Neural cell (in vitro differentiated cells): ENCODE results near the gene TLN1. TPM values are rescaled to one million over a fixed set of nuclear protein-coding genes. Genes with fewer than 3 reads are reported as not detected.

Experiments
- H2AFZ ChIP-seq: fragments of 200-600, 300-800 bp; sonication (generic), shearing (Covaris generic); 2 replicates; pipeline ENCODE4 v1.6.0; 2014; ENCODE audit warnings: low read depth, mild to moderate bottlenecking, antibody characterized with exemption, low read length, moderate library complexity
- H3F3A ChIP-seq: fragments of 200-600 bp; shearing (Covaris generic); 2 replicates; pipeline ENCODE4 v1.6.1; 2016; ENCODE audit warnings: mild to moderate bottlenecking, moderate library complexity, mixed read lengths, antibody characterized with exemption, low read length; ENCODE audit not compliant: insufficient read depth, poor library complexity, severe bottlenecking
- H3K27ac ChIP-seq: fragments of 200-600, 300-800 bp; sonication (generic), shearing (Covaris generic); 2 replicates; pipeline ENCODE4 v1.5.1; 2014; ENCODE audit warnings: mild to moderate bottlenecking, low read length, moderate library complexity
- H3K27me3 ChIP-seq: fragments of 300-800, 200-600 bp; sonication (generic), shearing (Covaris generic); 2 replicates; pipeline ENCODE4 v1.6.0; 2014; ENCODE audit warnings: mild to moderate bottlenecking, low read depth, low read length, moderate library complexity; ENCODE audit not compliant: insufficient read depth
- H3K36me3 ChIP-seq: fragments of 300-800, 200-600 bp; sonication (generic), shearing (Covaris generic); 2 replicates; pipeline ENCODE4 v1.5.1; 2014; ENCODE audit warnings: mild to moderate bottlenecking, antibody characterized with exemption, low read length, moderate library complexity; ENCODE audit not compliant: insufficient read depth
- H3K4me2 ChIP-seq: fragments of 300-800, 200-600 bp; sonication (generic), shearing (Covaris generic); 2 replicates; pipeline ENCODE4 v1.6.0; 2014; ENCODE audit warnings: mild to moderate bottlenecking, low read length
- H3K4me3 ChIP-seq: fragments of 300-800, 200-600 bp; sonication (generic), shearing (Covaris generic); 2 replicates; pipeline ENCODE4 v1.5.1; 2014; ENCODE audit warnings: mild to moderate bottlenecking, low read length, moderate library complexity
- H3K79me2 ChIP-seq: fragments of 200-600 bp; shearing (Covaris generic); replicated peaks from 2 replicates; pipeline ENCODE4 v1.6.0; 2014; ENCODE audit warnings: mild to moderate bottlenecking, low read length, moderate library complexity; ENCODE audit not compliant: insufficient read depth
- H3K9ac ChIP-seq: fragments of 300-800, 200-600 bp; sonication (generic), shearing (Covaris generic); 2 replicates; pipeline ENCODE4 v1.6.1; 2016; ENCODE audit warnings: mild to moderate bottlenecking, low read length, mixed read lengths
- H3K9me2 ChIP-seq: fragments of 200-600 bp; shearing (Covaris generic); 2 replicates; pipeline ENCODE4 v1.6.1; 2016; ENCODE audit warnings: mild to moderate bottlenecking, low read length, mixed read lengths; ENCODE audit not compliant: insufficient read depth
- H3K9me3 ChIP-seq: fragments of 200-600, 300-800 bp; sonication (generic), shearing (Covaris generic); 2 replicates; pipeline ENCODE4 v1.6.1; 2016; ENCODE audit warnings: mild to moderate bottlenecking, mixed run types, low read length, moderate library complexity, mixed read lengths
- H4K20me1 ChIP-seq: fragments of 200-600 bp; shearing (Covaris generic); 2 replicates; pipeline ENCODE4 v1.6.1; 2016; ENCODE audit warnings: mild to moderate bottlenecking, mixed run types; ENCODE audit not compliant: insufficient read depth
- EP300 ChIP-seq: fragments of 450-650 bp; conservative IDR thresholded peaks from 2 replicates; pipeline ENCODE4 v1.6.1; 2014; ENCODE audit warnings: antibody characterized with exemption, mild to moderate bottlenecking, moderate library complexity; ENCODE audit not compliant: poor library complexity, severe bottlenecking
- EZH2 ChIP-seq: fragments of 200-600, 300-800 bp; shearing (Covaris generic), sonication (generic); IDR thresholded peaks from 2 replicates; pipeline ENCODE4 v1.6.1; 2014; ENCODE audit warnings: antibody characterized with exemption, low read length, borderline replicate concordance, mild to moderate bottlenecking; ENCODE audit not compliant: insufficient read depth, poor library complexity, severe bottlenecking
- MXI1 ChIP-seq: fragments of 450-650 bp; conservative IDR thresholded peaks from 2 replicates; pipeline ENCODE4 v1.6.1; 2014; ENCODE audit warnings: antibody characterized with exemption, mild to moderate bottlenecking; ENCODE audit not compliant: poor library complexity, severe bottlenecking
- POLR2AphosphoS5 ChIP-seq: IDR thresholded peaks from 2 replicates; pipeline ENCODE4 v1.6.1; 2012
- RAD21 ChIP-seq: fragments of 450-650 bp; conservative IDR thresholded peaks from 2 replicates; pipeline ENCODE4 v1.6.1; 2014; ENCODE audit warnings: antibody characterized with exemption, mild to moderate bottlenecking, moderate library complexity
- REST ChIP-seq: IDR thresholded peaks from 2 replicates; pipeline ENCODE4 v1.6.1; 2012; ENCODE audit warnings: borderline replicate concordance
- SMC3 ChIP-seq: fragments of 450-650 bp; conservative IDR thresholded peaks from 2 replicates; pipeline ENCODE4 v1.6.1; 2014; ENCODE audit warnings: antibody characterized with exemption, mild to moderate bottlenecking, moderate library complexity; ENCODE audit not compliant: poor library complexity
- TAF1 ChIP-seq: IDR thresholded peaks from 2 replicates; pipeline ENCODE4 v1.6.1; 2012; ENCODE audit warnings: low read depth
- polyA plus RNA-seq: library from polyadenylated mRNA; depleted of rRNA; stranded (reverse); fragments of >200 nt; gene quantifications from 2 replicates; pipeline ENCODE4 v1.2.3, GENCODE V29; 2014
- TF ChIP-seq, protein P1 (sequence below): fragments of 450-650 bp; IDR thresholded peaks from 2 replicates; pipeline ENCODE4 v1.5.1; 2014; ENCODE audit warnings: antibody characterized with exemption, mild to moderate bottlenecking, moderate library complexity; ENCODE audit not compliant: poor library complexity, severe bottlenecking

The TLN1 gene
- polyA plus RNA-seq, 1 donor from 2014 or later = 7.1 TPM

DNA sequence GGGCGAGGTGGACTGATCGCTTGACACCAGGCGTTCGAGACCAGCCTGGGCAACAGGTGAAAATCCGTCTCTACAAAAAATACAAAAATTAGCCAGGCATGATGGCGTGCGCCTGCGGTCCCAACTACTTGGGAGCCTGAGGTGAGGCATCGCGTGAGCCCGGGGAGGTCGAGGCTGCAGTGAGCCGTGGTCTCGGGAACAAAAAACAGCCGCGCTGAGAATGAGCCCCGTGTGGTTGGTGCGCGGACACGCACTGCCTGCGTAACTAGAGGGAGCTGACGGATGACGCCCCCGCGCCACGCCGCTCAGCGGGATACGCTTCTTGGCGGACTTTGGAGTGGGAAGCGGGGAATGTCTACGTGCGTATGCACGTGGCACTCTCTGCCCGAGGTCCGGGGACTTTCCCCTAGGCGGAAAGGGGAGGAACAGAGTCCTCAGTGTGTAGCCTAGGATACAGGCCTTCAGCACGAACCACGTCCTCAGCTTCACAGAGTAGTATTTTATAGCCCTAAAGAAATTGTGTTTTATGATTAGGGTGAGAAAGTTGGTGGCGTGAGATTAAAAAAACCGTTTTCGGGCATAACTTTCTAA is 74.4 kb downstream of the TLN1 start, which contains the start of gene RMRP:
RMRP (minus strand) TSS at position 474 of the 591 bp plus-strand sequence.
- Histone ChIP-seq H3K27me3 (no peaks in the 10 kb centered on the region), H4K20me1 (no peaks in the 10 kb centered on the region), H3K4me3 (peak within 1 kb of the TSS; percentile 80), H3K79me2 (peaks cover 6% of the 10 kb centered on the region), H3K9me2 (no peaks in the 10 kb centered on the region), H3K36me3 (peaks cover 8% of the 10 kb centered on the region), H3K27ac (peak within 1 kb of the TSS; percentile 97), H3K9me3 (no peaks in the 10 kb centered on the region), H3K4me2 (peak within 1 kb of the TSS; percentile 78), H3K9ac (peak within 1 kb of the TSS; percentile 97), H2AFZ (peak within 1 kb of the TSS; percentile 88), H3F3A (no peaks in the 10 kb centered on the region)
- TF ChIP-seq EP300 = peak; percentile 61
- peak; percentile 41 for TF ChIP-seq RAD21
- peak; percentile 49 for TF ChIP-seq SMC3
- no peak for TF ChIP-seq EZH2
- TF ChIP-seq MXI1 = peak; percentile 96
- no peak for TF ChIP-seq TAF1
- TF ChIP-seq, protein P1, sequence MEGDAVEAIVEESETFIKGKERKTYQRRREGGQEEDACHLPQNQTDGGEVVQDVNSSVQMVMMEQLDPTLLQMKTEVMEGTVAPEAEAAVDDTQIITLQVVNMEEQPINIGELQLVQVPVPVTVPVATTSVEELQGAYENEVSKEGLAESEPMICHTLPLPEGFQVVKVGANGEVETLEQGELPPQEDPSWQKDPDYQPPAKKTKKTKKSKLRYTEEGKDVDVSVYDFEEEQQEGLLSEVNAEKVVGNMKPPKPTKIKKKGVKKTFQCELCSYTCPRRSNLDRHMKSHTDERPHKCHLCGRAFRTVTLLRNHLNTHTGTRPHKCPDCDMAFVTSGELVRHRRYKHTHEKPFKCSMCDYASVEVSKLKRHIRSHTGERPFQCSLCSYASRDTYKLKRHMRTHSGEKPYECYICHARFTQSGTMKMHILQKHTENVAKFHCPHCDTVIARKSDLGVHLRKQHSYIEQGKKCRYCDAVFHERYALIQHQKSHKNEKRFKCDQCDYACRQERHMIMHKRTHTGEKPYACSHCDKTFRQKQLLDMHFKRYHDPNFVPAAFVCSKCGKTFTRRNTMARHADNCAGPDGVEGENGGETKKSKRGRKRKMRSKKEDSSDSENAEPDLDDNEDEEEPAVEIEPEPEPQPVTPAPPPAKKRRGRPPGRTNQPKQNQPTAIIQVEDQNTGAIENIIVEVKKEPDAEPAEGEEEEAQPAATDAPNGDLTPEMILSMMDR = peak; percentile 65
- TF ChIP-seq POLR2AphosphoS5 = peak; percentile 76
- TF ChIP-seq REST = peak; percentile 48

DNA sequence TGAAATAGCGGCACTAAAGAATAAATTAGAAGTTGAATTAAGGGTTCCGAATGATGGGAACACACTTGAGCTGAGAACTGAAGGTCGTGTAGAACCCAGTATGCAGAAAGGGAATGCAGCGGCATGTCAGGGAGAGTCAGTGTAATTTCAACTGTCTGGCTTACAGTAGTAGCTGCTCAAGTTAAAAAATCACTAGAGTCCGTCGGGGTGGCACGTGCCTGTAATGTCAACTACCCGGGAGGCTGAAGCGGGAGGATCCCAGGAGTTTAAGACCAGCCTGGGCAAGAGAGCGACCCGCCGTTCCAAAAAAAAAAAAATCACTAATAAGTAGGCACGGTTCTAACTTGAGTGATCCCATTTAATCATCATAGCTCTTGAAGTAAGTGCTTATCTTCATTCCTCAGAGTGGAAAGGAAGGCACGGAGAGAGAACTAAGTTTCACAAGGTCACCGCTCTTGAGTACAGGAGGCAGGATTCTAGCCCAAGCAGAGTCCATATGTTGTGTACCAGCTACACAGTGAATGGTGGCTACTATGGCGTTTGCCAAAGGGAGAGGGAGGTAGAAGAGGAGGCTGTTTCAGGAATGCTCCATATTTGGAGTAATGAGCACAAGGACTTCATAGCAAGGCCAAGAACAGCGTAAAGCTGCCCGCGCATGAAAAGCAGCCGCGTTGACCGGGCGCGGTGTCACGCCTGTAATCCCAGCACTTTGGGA is 75.0 kb downstream of the TLN1 start:
- Histone ChIP-seq H3K9me3 (no peaks in the 10 kb centered on the region), H3K9ac (peak overlapping the region; percentile 97), H3K27ac (peak overlapping the region; percentile 97), H3K27me3 (no peaks in the 10 kb centered on the region), H3K4me2 (peak overlapping the region; percentile 78), H4K20me1 (no peaks in the 10 kb centered on the region), H3F3A (no peaks in the 10 kb centered on the region), H3K79me2 (peaks cover 6% of the 10 kb centered on the region), H3K9me2 (no peaks in the 10 kb centered on the region), H3K36me3 (peaks cover 8% of the 10 kb centered on the region), H3K4me3 (peak overlapping the region; percentile 80), H2AFZ (no peak overlapping the region)
- TF ChIP-seq, protein P1 = no peak
- no peak for TF ChIP-seq POLR2AphosphoS5
